ENCODE results near the gene GREB1.

GREB1 gene

GRCh38 chr2:11662882-11663281 is 129.0 kb downstream of the GREB1 start:
- DNase-seq (ENCODE audit: low spot score) = no peak

GRCh38 chr2:11663427-11663826 is 129.6 kb downstream of the GREB1 start:
- no peak for DNase-seq (ENCODE audit: low spot score)

GRCh38 chr2:11665028-11665427 is 131.2 kb downstream of the GREB1 start:
- no peak for DNase-seq (ENCODE audit: low spot score)

- no peak for DNase-seq (ENCODE audit: low spot score)
These were observed 131.9 kb downstream of the GREB1 start for GRCh38 chr2:11665510-11666362.

GRCh38 chr2:11667194-11667593 is 133.3 kb downstream of the GREB1 start:
- no peak for DNase-seq (ENCODE audit: low spot score)

- no peak for DNase-seq (ENCODE audit: low spot score)
These were observed 134.2 kb downstream of the GREB1 start for GRCh38 chr2:11667866-11668637.

- no peak for DNase-seq (ENCODE audit: low spot score)
These were observed 135.8 kb downstream of the GREB1 start, which contains the start of gene NTSR2 for GRCh38 chr2:11669454-11670291. NTSR2 (minus strand) TSS chr2:11670195; CDS start chr2:11670129, 66 bp downstream.

- DNase-seq (ENCODE audit: low spot score) = no peak
These were observed 138.6 kb downstream of the GREB1 start for GRCh38 chr2:11672407-11672806.

GRCh38 chr2:11674983-11675382 is 141.1 kb downstream of the GREB1 start:
- no peak for DNase-seq (ENCODE audit: low spot score)

GRCh38 chr2:11675423-11676112 is 141.7 kb downstream of the GREB1 start:
- no peak for DNase-seq (ENCODE audit: low spot score)

- DNase-seq (ENCODE audit: low spot score) = no peak
These were observed 142.8 kb downstream of the GREB1 start for GRCh38 chr2:11676640-11677039.

GRCh38 chr2:11677136-11678055 is 143.6 kb downstream of the GREB1 start:
- no peak for DNase-seq (ENCODE audit: low spot score)

GRCh38 chr2:11678306-11678960 is 144.6 kb downstream of the GREB1 start:
- no peak for DNase-seq (ENCODE audit: low spot score)

- DNase-seq (ENCODE audit: low spot score) = no peak
These were observed 145.2 kb downstream of the GREB1 start for GRCh38 chr2:11679016-11679415.

- no peak for DNase-seq (ENCODE audit: low spot score)
These were observed 145.8 kb downstream of the GREB1 start for GRCh38 chr2:11679486-11680181.

GRCh38 chr2:11680182-11680900 is 146.5 kb downstream of the GREB1 start:
- no peak for DNase-seq (ENCODE audit: low spot score)

- no peak for DNase-seq (ENCODE audit: low spot score)
These were observed 147.3 kb downstream of the GREB1 start for GRCh38 chr2:11680901-11681721.
